GM12801 (cell line): ENCODE data around the gene C9orf72.

Experiments
- CTCF ChIP-seq: IDR thresholded peaks from one replicate; pipeline ENCODE4 v1.5.1; 2011; ENCODE audit warnings: control low read depth; ENCODE audit not compliant: insufficient read length; ENCODE audit errors: extremely low read depth

The C9orf72 gene

GRCh38 chr9:27549196-27549755 is 24.0 kb downstream of the C9orf72 start:
- TF ChIP-seq CTCF, result no peak

GRCh38 chr9:27548055-27548741 is 25.1 kb downstream of the C9orf72 start:
- no peak for TF ChIP-seq CTCF

GRCh38 chr9:27545471-27545870 is 27.8 kb downstream of the C9orf72 start:
- no peak for TF ChIP-seq CTCF

GRCh38 chr9:27542508-27542907 is 30.8 kb downstream of the C9orf72 start:
- no peak for TF ChIP-seq CTCF

- TF ChIP-seq CTCF, result no peak
Observed at GRCh38 chr9:27541740-27542139, 31.5 kb downstream of the C9orf72 start.

- TF ChIP-seq CTCF, result no peak
Observed at GRCh38 chr9:27540502-27540901, 32.8 kb downstream of the C9orf72 start.

GRCh38 chr9:27539479-27540441 is 33.5 kb downstream of the C9orf72 start:
- no peak for TF ChIP-seq CTCF
